ENCODE data around the gene NT5C2. TPM values are rescaled to one million over a fixed set of nuclear protein-coding genes. Genes with fewer than 3 reads are reported as not detected.
"Not testable (repeated sequence)": the region's sequence is repeated elsewhere in the genome, so short reads cannot be mapped to it uniquely, and the experiment has no call there.

The NT5C2 gene
- total RNA-seq, 1 experiment from 2014 or later = 76.1 TPM

- TF ChIP-seq USF1 (CRISPR knock-in tag; IDR thresholded peaks at IDR 0.05) = no peak
Observed at GRCh38 chr10:103192451-103193106, 493 bp downstream of the NT5C2 start (continued).

GRCh38 chr10:103192089-103192450 lies 1.0 kb downstream of the NT5C2 start:
- no peak for ATAC-seq
- no peak for DNase-seq (ENCODE audit: low spot score)

GRCh38 chr10:103191198-103191597 lies 1.9 kb downstream of the NT5C2 start:
- H3K36me3 Mint-ChIP-seq; H3K27ac Mint-ChIP-seq; POLR2A ChIA-PET; H3K9me3 Mint-ChIP-seq; ATAC-seq; DNase-seq (ENCODE audit: low spot score): not testable (repeated sequence)
- CTCF ChIA-PET = interaction anchor here (3.1 to 3.3 kb wide), 2 partner anchors 47 to 53 kb away, joined by 20 to 25 read pairs; no protein-coding TSS in a partner anchor
- peaks cover 13% of the 10 kb centered on the region for H3K27me3 Mint-ChIP-seq (ENCODE audit: low read depth)
- peak overlapping the region; percentile 85 for H3K4me3 Mint-ChIP-seq
- peaks cover 43% of the 10 kb centered on the region for H3K4me1 Mint-ChIP-seq

More at GRCh38 chr10:103192089-103192450, 1.0 kb downstream of the NT5C2 start:
- Mint-ChIP-seq H3K27me3 (ENCODE audit: low read depth) (peaks cover 13% of the 10 kb centered on the region), H3K36me3 (0 out of 2 replicates have a peak, but pooled peaks cover 3% of the 10 kb centered on the region), H3K4me1 (peaks cover 43% of the 10 kb centered on the region), H3K4me3 (peak overlapping the region; percentile 85), H3K9me3 (no peaks in the 10 kb centered on the region), H3K27ac (peak overlapping the region; percentile 84)
- ChIA-PET CTCF (interaction anchor here (0.6 to 3.3 kb wide), 6 partner anchors 38 to 1023 kb away, joined by 4 to 25 read pairs (median 7); partner anchors contain the start of gene INA), POLR2A (interaction anchor here (1.3 to 2.9 kb wide), 4 partner anchors 15 to 197 kb away, joined by 3 to 21 read pairs (median 4); no protein-coding TSS in a partner anchor)
- TF ChIP-seq STAT6 (CRISPR knock-in tag; conservative IDR thresholded peaks at IDR 0.05; ENCODE audit: low read depth) (no peak), ELF4 (CRISPR knock-in tag; IDR thresholded peaks at IDR 0.05; ENCODE audit: low read depth) (no peak), ZNF232 (CRISPR knock-in tag; IDR thresholded peaks at IDR 0.05) (0 out of 2 replicates have a peak, but pooled peaks have one; percentile 22), MLX (CRISPR knock-in tag; IDR thresholded peaks at IDR 0.05) (no peak)

- ChIA-PET POLR2A (interaction anchor here (0.8 kb wide), 1 partner anchor 11 kb away, joined by 4 read pairs; no protein-coding TSS in a partner anchor), CTCF (interaction anchor here (0.8 to 1.6 kb wide), 2 partner anchors 51 to 56 kb away, joined by 5 to 8 read pairs; no protein-coding TSS in a partner anchor)
- peaks cover 3% of the 10 kb centered on the region for H3K27me3 Mint-ChIP-seq (ENCODE audit: low read depth)
- ATAC-seq (no peak), DNase-seq (ENCODE audit: low spot score) (no peak)
- H3K36me3 Mint-ChIP-seq = 0 out of 2 replicates have a peak, but pooled peaks cover 3% of the 10 kb centered on the region
- no peak for TF ChIP-seq PRDM15 (CRISPR knock-in tag; IDR thresholded peaks at IDR 0.05)
- TF ChIP-seq ZNF317 (CRISPR knock-in tag; IDR thresholded peaks at IDR 0.05; ENCODE audit: borderline replicate concordance, low read depth) = no peak
- TF ChIP-seq NFYB (CRISPR knock-in tag; conservative IDR thresholded peaks at IDR 0.05; ENCODE audit: low read depth) = no peak
- TF ChIP-seq OVOL2 (CRISPR knock-in tag; IDR thresholded peaks at IDR 0.05; ENCODE audit: borderline replicate concordance) = no peak
- no peak for TF ChIP-seq CREM (CRISPR knock-in tag; IDR thresholded peaks at IDR 0.05)
- TF ChIP-seq ZNF121 (CRISPR knock-in tag; IDR thresholded peaks at IDR 0.05) = no peak
- TF ChIP-seq TCF7 (CRISPR knock-in tag; IDR thresholded peaks at IDR 0.05; ENCODE audit: low read depth) = no peak
- TF ChIP-seq ZNF232 (CRISPR knock-in tag; IDR thresholded peaks at IDR 0.05) = no peak
- TF ChIP-seq SOX15 (CRISPR knock-in tag; IDR thresholded peaks at IDR 0.05) = no peak
- no peak for TF ChIP-seq ZNF263 (CRISPR knock-in tag; IDR thresholded peaks at IDR 0.05; ENCODE audit: low read depth)
- no peak for TF ChIP-seq JUN (CRISPR knock-in tag; IDR thresholded peaks at IDR 0.05)
- TF ChIP-seq AFF4 (CRISPR knock-in tag; IDR thresholded peaks at IDR 0.05; ENCODE audit: borderline replicate concordance) = no peak
- H3K9me3 Mint-ChIP-seq = no peaks in the 10 kb centered on the region
- peak overlapping the region; percentile 92 for H3K27ac Mint-ChIP-seq
- peaks cover 59% of the 10 kb centered on the region for H3K4me1 Mint-ChIP-seq
- peak overlapping the region; percentile 26 for H3K4me3 Mint-ChIP-seq
Observed at GRCh38 chr10:103188853-103189252, 4.2 kb downstream of the NT5C2 start.
